B cell (primary cell): ENCODE measurements around the gene COG5. TPM values are rescaled to one million over a fixed set of nuclear protein-coding genes. Genes with fewer than 3 reads are reported as not detected.

Source experiments
- ATAC-seq: fragments of 200-7000 bp; cut with Tn5 transposase; one replicate; pipeline ENCODE4 v1.10.0; 2021; ENCODE audit warnings: low read depth, mild to moderate bottlenecking, moderate number of reproducible peaks, moderate library complexity
- CTCF ChIA-PET: fragments of 350-600 bp; sonication (Branson Sonifier 250); formaldehyde crosslinking; loops from one replicate; lab custom pipeline; 2021; ENCODE audit warnings: antibody characterized with exemption, inconsistent platforms; lab: Charles Lee
- POLR2A ChIA-PET: fragments of 350-600 bp; sonication (Branson Sonifier 250); formaldehyde crosslinking; loops from one replicate; lab custom pipeline; 2021; ENCODE audit warnings: antibody characterized with exemption; lab: Charles Lee
- DNase-seq: peaks from one replicate; pipeline ENCODE4 v3.0.0; 2013
- H2AFZ ChIP-seq: 2 replicates; pipeline ENCODE4 v1.6.1; 2012; ENCODE audit warnings: mild to moderate bottlenecking, low read depth, low read length; ENCODE audit not compliant: insufficient read depth, poor library complexity, severe bottlenecking
- H3K27ac ChIP-seq, 2 donors: 1 replicate in 1 of 2; 2 replicates in 1 of 2; pipeline ENCODE4 v1.5.1; 2012 to 2013; ENCODE audit warnings: low read length in 2 of 2, mild to moderate bottlenecking in 2 of 2, moderate library complexity in 1 of 2
- H3K27me3 ChIP-seq, 4 experiments: fragments of 200-600 bp in 1 of 4; sonication (generic) in 1 of 4; replicated peaks in 1 of 4; 1 replicate in 2 of 4; 2 replicates in 2 of 4; pipeline versions ENCODE4 v1.6.1 to v1.7.0; 2013 to 2016; ENCODE audit warnings: low read length in 3 of 4, mild to moderate bottlenecking in 2 of 4, mixed read lengths in 1 of 4, moderate library complexity in 1 of 4; ENCODE audit not compliant: insufficient read depth in 4 of 4, control insufficient read depth in 3 of 4; ENCODE audit errors: control extremely low read depth in 1 of 4
- H3K36me3 ChIP-seq, 2 experiments: replicated peaks in 1 of 2; 1 replicate in 1 of 2; 2 replicates in 1 of 2; pipeline versions ENCODE4 v1.6.1 to v1.7.1; 2013; ENCODE audit warnings: low read length in 1 of 2; ENCODE audit not compliant: insufficient read depth in 2 of 2, control insufficient read depth in 1 of 2; ENCODE audit errors: control extremely low read depth in 1 of 2, extremely low read depth in 1 of 2
- H3K4me1 ChIP-seq, 2 donors: fragments of 200-600 bp in 1 of 2; sonication (generic) in 1 of 2; 1 replicate in 1 of 2; 2 replicates in 1 of 2; pipeline versions ENCODE4 v1.5.1 to v1.6.1; 2013 to 2017; ENCODE audit warnings: low read length in 2 of 2; ENCODE audit not compliant: control insufficient read depth in 2 of 2, insufficient read depth in 2 of 2
- H3K4me2 ChIP-seq: replicated peaks from 2 replicates; pipeline ENCODE3; 2012; ENCODE audit warnings: mild to moderate bottlenecking, low read depth, low read length; ENCODE audit not compliant: poor library complexity, severe bottlenecking
- H3K4me3 ChIP-seq, 5 experiments: fragments of 200-600 bp in 1 of 5; sonication (generic) in 1 of 5; 1 replicate in 3 of 5; 2 replicates in 2 of 5; pipeline versions ENCODE4 v1.5.1 to v1.7.0; 2011 to 2016; ENCODE audit warnings: low read length in 4 of 5, mild to moderate bottlenecking in 4 of 5, low read depth in 2 of 5, control low read depth in 1 of 5, moderate library complexity in 1 of 5; ENCODE audit not compliant: insufficient read depth in 1 of 5; ENCODE audit errors: control extremely low read depth in 1 of 5, extremely low read depth in 1 of 5
- H3K79me2 ChIP-seq: fragments of 200-600 bp; sonication (generic); one replicate; pipeline ENCODE4 v1.6.0; 2016; ENCODE audit warnings: low read length; ENCODE audit not compliant: control insufficient read depth, insufficient read depth
- H3K9ac ChIP-seq: fragments of 200-600 bp; sonication (generic); 2 replicates; pipeline ENCODE4 v1.6.1; 2017; ENCODE audit warnings: mild to moderate bottlenecking, low read length, moderate library complexity
- H3K9me3 ChIP-seq, 3 donors: one replicate each; pipeline versions ENCODE4 v1.6.1 to v1.7.1; 2013; ENCODE audit warnings: low read length in 2 of 3; ENCODE audit not compliant: control insufficient read depth in 2 of 3, insufficient read depth in 1 of 3; ENCODE audit errors: control extremely low read depth in 1 of 3
- H4K20me1 ChIP-seq: 2 replicates; pipeline ENCODE4 v1.6.0; 2012; ENCODE audit warnings: mild to moderate bottlenecking, low read length; ENCODE audit not compliant: insufficient read depth, control insufficient read depth, poor library complexity, severe bottlenecking
- H3K27ac Mint-ChIP-seq: one replicate; pipeline ENCODE4 v1.8.0; 2021; ENCODE audit warnings: mixed read lengths
- H3K27me3 Mint-ChIP-seq: one replicate; pipeline ENCODE4 v1.8.0; 2021; ENCODE audit warnings: mixed read lengths
- H3K4me1 Mint-ChIP-seq: one replicate; pipeline ENCODE4 v1.8.0; 2021; ENCODE audit warnings: mixed read lengths
- H3K4me3 Mint-ChIP-seq: one replicate; pipeline ENCODE4 v1.8.0; 2021; ENCODE audit warnings: mixed read lengths
- H3K9me3 Mint-ChIP-seq: one replicate; pipeline ENCODE4 v1.8.0; 2022; ENCODE audit warnings: mixed read lengths; ENCODE audit not compliant: insufficient read depth
- EZH2 ChIP-seq: IDR thresholded peaks from 2 replicates; pipeline ENCODE4 v1.6.1; 2012; ENCODE audit warnings: borderline replicate concordance, low read depth, mild to moderate bottlenecking, moderate library complexity, low read length; ENCODE audit not compliant: insufficient read depth, poor library complexity, severe bottlenecking
- WGBS: methylation state at CpG from one replicate; pipeline ENCODE4 v1.1.5; 2013; ENCODE audit warnings: missing lambda C conversion rate; ENCODE audit not compliant: insufficient coverage; 5-methylcytosine and 5-hydroxymethylcytosine counted together
- intact Hi-C: fragments of 100-400 bp; cut with micrococcal nuclease; formaldehyde crosslinking; loops from one replicate; pipeline ENCODE4 v1.10.0; 2022
- polyA plus RNA-seq: library from polyadenylated mRNA; depleted of rRNA; stranded (reverse); fragments of >200 nt; gene quantifications from 2 replicates; pipeline ENCODE4 v1.2.3, GENCODE V29; 2012
- total RNA-seq, 2 donors: library from RNA; stranded (reverse); fragments of 120-200 nt in 1 of 2; gene quantifications; 1 replicate in 1 of 2; 2 replicates in 1 of 2; pipeline versions ENCODE4 v1.2.3 to v1.2.4, GENCODE V29; 2013 to 2022
- TF ChIP-seq, protein P1 (sequence below): fragments of 200-600 bp; IDR thresholded peaks from one replicate; pipeline ENCODE4 v1.8.0; 2022; ENCODE audit warnings: antibody characterized with exemption, mild to moderate bottlenecking

COG5 gene
- total and polyA plus RNA-seq, 2 donors (not counting 1 experiment from before 2014, with no cell fraction given), result 7.0 to 73.0 TPM

DNA sequence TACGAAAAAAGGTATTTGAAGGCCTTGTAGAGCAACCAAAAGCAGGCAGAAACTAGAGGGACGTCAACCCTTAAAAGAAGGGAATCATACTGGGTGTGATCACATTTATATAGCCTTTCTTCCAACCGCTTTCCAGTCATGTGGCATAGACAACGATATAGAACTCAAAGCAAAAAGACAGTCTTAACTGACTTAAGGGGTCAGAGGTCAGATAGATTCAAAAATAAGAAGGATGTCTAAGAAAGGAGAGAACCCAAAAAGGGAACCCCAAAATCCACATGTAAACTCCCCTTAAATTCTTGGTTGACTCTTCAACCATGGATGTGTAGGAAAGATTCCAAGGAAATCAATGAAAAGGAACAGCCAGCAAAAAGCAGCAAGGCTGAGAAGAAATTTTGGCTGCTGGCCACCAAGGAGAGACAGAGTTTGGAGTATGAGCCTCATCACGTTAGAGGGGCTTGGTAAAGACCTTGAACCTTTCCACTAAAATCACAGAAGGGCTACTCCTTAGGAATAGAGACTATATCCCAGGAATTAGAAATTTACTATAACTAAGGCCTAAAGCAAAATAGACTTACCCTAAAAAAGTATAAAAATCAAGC, 24.9 kb upstream of the COG5 start:
- TF ChIP-seq EZH2, result no peak
- TF ChIP-seq, protein P1, sequence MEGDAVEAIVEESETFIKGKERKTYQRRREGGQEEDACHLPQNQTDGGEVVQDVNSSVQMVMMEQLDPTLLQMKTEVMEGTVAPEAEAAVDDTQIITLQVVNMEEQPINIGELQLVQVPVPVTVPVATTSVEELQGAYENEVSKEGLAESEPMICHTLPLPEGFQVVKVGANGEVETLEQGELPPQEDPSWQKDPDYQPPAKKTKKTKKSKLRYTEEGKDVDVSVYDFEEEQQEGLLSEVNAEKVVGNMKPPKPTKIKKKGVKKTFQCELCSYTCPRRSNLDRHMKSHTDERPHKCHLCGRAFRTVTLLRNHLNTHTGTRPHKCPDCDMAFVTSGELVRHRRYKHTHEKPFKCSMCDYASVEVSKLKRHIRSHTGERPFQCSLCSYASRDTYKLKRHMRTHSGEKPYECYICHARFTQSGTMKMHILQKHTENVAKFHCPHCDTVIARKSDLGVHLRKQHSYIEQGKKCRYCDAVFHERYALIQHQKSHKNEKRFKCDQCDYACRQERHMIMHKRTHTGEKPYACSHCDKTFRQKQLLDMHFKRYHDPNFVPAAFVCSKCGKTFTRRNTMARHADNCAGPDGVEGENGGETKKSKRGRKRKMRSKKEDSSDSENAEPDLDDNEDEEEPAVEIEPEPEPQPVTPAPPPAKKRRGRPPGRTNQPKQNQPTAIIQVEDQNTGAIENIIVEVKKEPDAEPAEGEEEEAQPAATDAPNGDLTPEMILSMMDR, result no peak
- Mint-ChIP-seq H3K27me3 (no peaks in the 10 kb centered on the region), H3K4me1 (peaks cover 3% of the 10 kb centered on the region), H3K27ac (no peak overlapping the region), H3K4me3 (no peak overlapping the region), H3K9me3 (no peaks in the 10 kb centered on the region)
- Histone ChIP-seq H3K27me3 (no peaks in the 10 kb centered on the region), H3K27ac (no peak overlapping the region), H3K4me3 (no peak overlapping the region), H3K9ac (no peak overlapping the region), H3K36me3 (peaks cover 0 to 3% of the 10 kb centered on the region in 2 experiments), H3K9me3 (no peaks in the 10 kb centered on the region), H3K4me2 (no peak overlapping the region), H3K4me1 (no peaks in the 10 kb centered on the region), H4K20me1 (no peaks in the 10 kb centered on the region), H3K79me2 (no peaks in the 10 kb centered on the region), H2AFZ (no peak overlapping the region)
- intact Hi-C loops, result no loop called here
- DNase-seq (no peak), ATAC-seq (no peak)
- CTCF ChIA-PET, result no interaction called here
- WGBS, result 100% methylated on average over 1 of the region's 5 CpGs
- POLR2A ChIA-PET, result no interaction called here

DNA sequence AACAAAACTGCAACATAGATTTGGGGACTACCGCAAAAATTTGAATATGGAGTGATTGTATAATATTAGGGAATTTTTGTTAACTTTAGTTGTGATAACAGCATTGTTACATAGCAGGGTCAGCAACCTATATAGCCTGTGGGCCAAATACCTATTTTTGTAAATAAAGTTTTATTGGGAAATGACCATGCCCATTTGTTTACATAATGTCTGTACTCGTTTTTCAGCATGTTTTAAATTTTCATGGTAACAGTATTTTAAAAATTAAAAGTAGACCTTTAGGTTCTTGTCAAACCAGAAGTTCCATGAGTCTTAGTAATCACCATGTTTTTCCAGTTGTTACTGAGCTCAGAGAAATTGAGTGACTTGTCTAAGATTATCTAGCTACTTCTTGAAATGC, 21.0 kb upstream of the COG5 start:
- no peaks in the 10 kb centered on the region for H3K9me3 Mint-ChIP-seq
- Histone ChIP-seq H3K4me2 (no peak overlapping the region), H3K27ac (no peak overlapping the region), H3K4me3 (no peak overlapping the region), H2AFZ (no peak overlapping the region), H3K9ac (no peak overlapping the region), H4K20me1 (no peaks in the 10 kb centered on the region), H3K36me3 (peaks cover 0 to 3% of the 10 kb centered on the region in 2 experiments), H3K79me2 (peaks cover 3% of the 10 kb centered on the region), H3K27me3 (no peaks in the 10 kb centered on the region), H3K4me1 (peaks cover 4 to 7% of the 10 kb centered on the region in 2 donors), H3K9me3 (no peaks in the 10 kb centered on the region)
- H3K4me3 Mint-ChIP-seq, result no peak overlapping the region
- H3K27ac Mint-ChIP-seq, result no peak overlapping the region
- intact Hi-C loops, result loop anchor here (5.0 kb wide), 1 partner anchor 417 kb away; the partner anchor contains the start of gene HBP1
- ChIA-PET CTCF (no interaction called here), POLR2A (interaction anchor here (0.6 kb wide), 1 partner anchor 8 kb away, joined by 3 read pairs; no protein-coding TSS in a partner anchor)
- H3K4me1 Mint-ChIP-seq, result peaks cover 21% of the 10 kb centered on the region
- no peaks in the 10 kb centered on the region for H3K27me3 Mint-ChIP-seq
- TF ChIP-seq, protein P1, result no peak
- TF ChIP-seq EZH2, result no peak
- no CpG with 5 or more reads among the region's 2 CpGs for WGBS
- no peak for ATAC-seq
- no peak for DNase-seq
